MM.1S (cell line): ENCODE data around the gene CFC1.
"Not testable (repeated sequence)": the region's sequence is repeated elsewhere in the genome, so short reads cannot be mapped to it uniquely, and the experiment has no call there.

Source experiments
- EZH2 ChIP-seq: fragments of 300-600 bp; sonication (generic); optimal IDR thresholded peaks from 2 replicates; pipeline ENCODE3; 2017; ENCODE audit warnings: low read depth, mild to moderate bottlenecking, antibody characterized with exemption, low read length, mixed read lengths
- TF ChIP-seq, protein P1 (sequence below): fragments of 300-600 bp; sonication (generic); IDR thresholded peaks from 2 replicates; pipeline ENCODE4 v1.5.1; 2016; ENCODE audit warnings: antibody characterized with exemption, low read length, mixed read lengths

DNA sequence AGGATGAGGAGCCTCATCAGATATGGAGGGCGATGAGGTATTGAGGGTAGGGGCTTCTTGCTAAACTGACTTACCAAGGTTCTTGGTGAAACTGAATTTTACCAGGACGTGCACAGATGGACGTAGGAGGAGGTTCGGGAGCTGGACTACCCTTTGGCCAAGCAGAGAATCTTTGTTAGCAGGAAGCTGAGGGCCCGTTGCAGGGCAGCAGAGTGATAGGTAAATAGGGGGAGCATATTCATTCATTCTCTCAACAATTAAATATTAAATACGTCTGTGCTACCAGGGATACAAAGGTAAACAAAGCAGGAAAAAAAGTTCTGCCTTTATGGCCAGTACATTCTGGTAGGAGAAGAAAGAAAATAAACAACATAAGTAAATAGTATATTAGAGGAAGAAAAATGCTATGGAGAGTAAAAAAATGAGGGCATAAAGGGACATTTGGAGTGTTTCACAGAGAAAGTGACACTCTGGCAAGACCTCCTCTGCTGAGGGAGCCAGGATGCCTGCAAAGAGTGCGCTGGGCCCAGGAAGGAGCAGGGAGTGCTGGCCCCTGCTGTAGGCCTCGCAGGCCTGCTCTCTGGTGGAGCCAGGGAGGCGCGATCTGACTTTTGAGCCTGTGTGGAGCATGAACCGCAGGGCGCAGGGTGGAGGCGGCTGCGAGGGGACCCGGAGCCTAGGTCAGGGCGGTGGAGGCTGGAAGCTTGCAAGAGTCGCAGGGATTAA, 9.1 kb upstream of the CFC1 start:
- not testable (repeated sequence) for TF ChIP-seq EZH2
- TF ChIP-seq, protein P1, sequence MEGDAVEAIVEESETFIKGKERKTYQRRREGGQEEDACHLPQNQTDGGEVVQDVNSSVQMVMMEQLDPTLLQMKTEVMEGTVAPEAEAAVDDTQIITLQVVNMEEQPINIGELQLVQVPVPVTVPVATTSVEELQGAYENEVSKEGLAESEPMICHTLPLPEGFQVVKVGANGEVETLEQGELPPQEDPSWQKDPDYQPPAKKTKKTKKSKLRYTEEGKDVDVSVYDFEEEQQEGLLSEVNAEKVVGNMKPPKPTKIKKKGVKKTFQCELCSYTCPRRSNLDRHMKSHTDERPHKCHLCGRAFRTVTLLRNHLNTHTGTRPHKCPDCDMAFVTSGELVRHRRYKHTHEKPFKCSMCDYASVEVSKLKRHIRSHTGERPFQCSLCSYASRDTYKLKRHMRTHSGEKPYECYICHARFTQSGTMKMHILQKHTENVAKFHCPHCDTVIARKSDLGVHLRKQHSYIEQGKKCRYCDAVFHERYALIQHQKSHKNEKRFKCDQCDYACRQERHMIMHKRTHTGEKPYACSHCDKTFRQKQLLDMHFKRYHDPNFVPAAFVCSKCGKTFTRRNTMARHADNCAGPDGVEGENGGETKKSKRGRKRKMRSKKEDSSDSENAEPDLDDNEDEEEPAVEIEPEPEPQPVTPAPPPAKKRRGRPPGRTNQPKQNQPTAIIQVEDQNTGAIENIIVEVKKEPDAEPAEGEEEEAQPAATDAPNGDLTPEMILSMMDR: not testable (repeated sequence)
